ENCODE data around the gene PHF12.

The PHF12 gene

DNA sequence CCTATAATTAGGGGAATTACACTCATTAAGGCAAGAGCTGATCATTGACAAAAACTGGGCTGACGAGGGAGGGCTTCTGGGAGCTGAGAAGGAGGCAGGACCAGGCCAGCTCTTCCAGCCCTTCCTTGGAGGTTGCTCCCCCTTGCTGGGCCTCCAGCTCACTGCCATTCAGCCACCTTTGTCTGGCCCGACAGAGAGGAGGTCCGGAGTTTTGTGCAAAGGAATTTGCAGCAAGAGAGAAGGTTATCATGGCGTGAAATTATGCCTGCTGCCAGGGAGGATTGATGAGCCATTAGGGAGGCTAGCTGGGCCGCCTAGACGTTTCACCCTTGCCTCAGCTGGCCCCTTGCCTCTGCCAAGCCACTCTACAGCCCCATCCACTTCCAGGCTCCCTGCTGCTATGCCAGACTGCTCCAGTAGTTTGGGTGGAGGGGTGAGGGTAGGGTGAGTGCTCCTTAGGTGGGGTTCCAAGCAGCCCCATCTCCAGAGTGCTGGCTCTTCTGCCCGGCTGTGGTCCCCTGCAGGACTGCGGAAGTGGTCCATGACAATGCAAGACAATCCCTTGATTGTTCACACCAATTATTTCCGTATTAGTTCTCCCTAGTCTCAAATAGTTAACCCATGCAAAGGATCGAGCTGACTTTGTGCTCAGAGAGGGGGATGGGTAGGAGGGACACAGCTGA lies 17.1 kb upstream of the PHF12 start:
- intact Hi-C loops (cut with micrococcal nuclease): no loop called here
- Mint-ChIP-seq H3K27ac (no peak overlapping the region), H3K9me3 (no peaks in the 10 kb centered on the region), H3K4me1 (ENCODE audit: low read depth) (peaks cover 61% of the 10 kb centered on the region), H3K4me3 (no peak overlapping the region), H3K36me3 (ENCODE audit: low read depth) (no peaks in the 10 kb centered on the region), H3K27me3 (peaks cover 27% of the 10 kb centered on the region)

DNA sequence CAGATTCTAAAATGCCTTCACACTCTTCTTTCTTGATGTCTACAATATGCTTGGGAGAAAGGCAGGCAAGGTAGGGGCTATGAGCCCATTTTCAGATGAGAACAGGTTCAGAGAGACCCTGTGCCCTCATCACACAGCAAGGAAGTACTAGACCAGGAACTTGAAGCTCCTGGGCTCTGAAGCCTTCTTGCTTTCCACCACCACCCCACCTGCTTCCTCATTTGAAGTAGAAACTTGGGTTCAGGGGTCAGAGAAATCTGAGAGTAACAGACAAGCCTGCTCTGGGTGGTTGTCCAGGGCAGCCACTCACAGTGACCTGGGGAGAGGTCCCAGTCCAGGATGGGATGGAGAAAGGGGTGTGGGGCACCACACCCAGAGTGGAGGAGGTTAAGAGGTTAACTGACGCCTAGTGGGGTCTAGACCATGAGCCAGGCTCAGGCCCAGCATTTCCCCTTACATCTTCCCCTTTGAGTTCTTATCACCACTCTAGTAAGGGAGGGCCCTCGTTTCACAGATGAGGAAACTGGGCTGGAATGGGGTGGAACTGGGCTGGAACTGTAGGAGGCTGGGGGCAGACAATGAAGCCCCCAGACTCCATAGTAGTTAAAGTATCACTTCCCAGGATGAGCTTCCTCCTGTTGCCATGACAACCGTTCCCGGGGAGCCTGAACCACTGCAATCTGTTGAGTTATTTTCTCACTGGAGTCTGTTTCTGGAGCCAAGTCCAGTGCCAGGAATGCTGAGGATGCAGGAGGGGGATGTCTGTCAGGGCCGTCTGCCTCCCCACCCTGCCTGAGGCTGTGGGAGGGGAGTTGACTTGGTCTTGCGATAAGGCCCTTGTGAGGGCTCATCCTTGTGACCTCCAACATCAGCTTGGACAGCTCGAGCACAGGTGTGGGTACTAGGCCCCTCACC lies 16.2 kb upstream of the PHF12 start:
- intact Hi-C loops (cut with micrococcal nuclease): no loop called here
- Mint-ChIP-seq H3K27ac (peak overlapping the region; percentile 81), H3K27me3 (peaks cover 28% of the 10 kb centered on the region), H3K9me3 (no peaks in the 10 kb centered on the region), H3K4me3 (no peak overlapping the region), H3K4me1 (ENCODE audit: low read depth) (peaks cover 54% of the 10 kb centered on the region), H3K36me3 (ENCODE audit: low read depth) (no peaks in the 10 kb centered on the region)

DNA sequence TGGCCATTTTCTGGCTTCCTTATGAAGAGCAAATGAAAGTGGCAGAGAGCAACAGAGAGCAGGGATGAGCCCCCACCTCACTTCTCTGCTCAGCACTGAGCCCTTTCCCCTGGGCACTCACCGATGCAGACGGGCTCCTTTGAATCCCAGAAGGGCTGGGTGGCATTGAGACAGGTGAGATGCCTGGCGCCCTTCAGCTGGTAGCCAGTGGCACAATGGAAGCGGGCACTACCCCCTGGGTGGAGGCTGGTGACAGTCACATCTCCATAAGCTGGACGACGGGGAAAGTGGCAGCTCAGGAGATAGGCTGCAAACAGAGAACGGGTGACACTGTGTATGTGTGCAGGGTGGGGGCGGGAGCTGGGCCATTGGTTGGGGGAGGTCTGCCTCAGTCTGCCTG lies 12.5 kb upstream of the PHF12 start:
- peaks cover 34% of the 10 kb centered on the region for H3K4me1 Mint-ChIP-seq (ENCODE audit: low read depth)
- no peak overlapping the region for H3K27ac Mint-ChIP-seq
- H3K9me3 Mint-ChIP-seq: no peaks in the 10 kb centered on the region
- intact Hi-C loops (cut with micrococcal nuclease): no loop called here
- no peaks in the 10 kb centered on the region for H3K36me3 Mint-ChIP-seq (ENCODE audit: low read depth)
- H3K4me3 Mint-ChIP-seq: no peak overlapping the region
- peaks cover 20% of the 10 kb centered on the region for H3K27me3 Mint-ChIP-seq

DNA sequence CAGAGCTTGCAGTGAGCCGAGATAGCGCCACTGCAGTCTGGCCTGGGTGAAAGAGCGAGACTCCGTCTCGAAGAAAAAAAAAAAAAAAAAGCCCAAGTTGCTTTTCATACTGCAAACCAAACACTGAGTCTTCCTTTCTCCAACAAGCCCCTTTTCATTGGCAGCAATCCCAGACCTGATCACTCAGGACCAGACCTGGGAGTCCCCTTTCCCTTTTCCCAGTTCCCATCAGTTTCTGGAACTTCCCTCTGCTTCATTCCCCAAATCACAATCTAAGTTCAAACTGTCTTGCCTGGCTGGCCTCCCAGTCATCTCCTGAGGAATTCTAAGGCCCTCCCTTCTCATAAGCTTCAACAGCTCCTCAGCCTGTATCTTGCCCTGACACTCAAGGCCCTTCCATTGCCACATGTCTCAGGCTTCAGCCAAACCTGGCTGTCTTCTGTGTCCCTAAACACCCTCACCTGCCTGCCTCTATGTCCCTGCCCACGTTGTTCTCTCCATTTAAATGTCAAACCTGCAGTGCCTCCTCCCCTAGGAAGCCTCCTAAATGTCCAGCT lies 11.8 kb upstream of the PHF12 start:
- no peak overlapping the region for H3K4me3 Mint-ChIP-seq
- H3K9me3 Mint-ChIP-seq: no peaks in the 10 kb centered on the region
- intact Hi-C loops (cut with micrococcal nuclease): no loop called here
- peaks cover 20% of the 10 kb centered on the region for H3K27me3 Mint-ChIP-seq
- H3K4me1 Mint-ChIP-seq (ENCODE audit: low read depth): peaks cover 27% of the 10 kb centered on the region
- H3K36me3 Mint-ChIP-seq (ENCODE audit: low read depth): no peaks in the 10 kb centered on the region
- no peak overlapping the region for H3K27ac Mint-ChIP-seq

DNA sequence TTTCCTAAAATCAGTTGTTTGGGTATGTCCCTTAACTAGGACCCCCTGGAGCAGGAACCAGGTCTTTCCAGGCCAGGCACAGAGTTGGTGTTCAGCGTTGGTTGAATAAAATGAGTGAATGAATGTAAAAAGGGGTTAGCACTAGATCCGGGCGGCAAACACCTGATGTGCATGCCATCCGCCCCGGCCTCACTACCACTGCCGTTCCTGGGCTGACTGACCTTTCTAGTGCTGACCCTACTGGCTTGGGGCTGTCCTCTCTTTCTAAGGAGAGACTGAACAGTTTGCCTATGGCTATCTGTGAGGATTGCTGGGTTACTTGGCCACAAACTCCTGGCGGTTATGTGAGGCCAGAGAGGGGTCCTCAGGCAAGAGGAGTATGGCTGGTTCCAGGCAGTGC lies 10.1 kb upstream of the PHF12 start:
- Mint-ChIP-seq H3K27ac (no peak overlapping the region), H3K4me3 (no peak overlapping the region), H3K27me3 (peaks cover 20% of the 10 kb centered on the region), H3K36me3 (ENCODE audit: low read depth) (no peaks in the 10 kb centered on the region), H3K4me1 (ENCODE audit: low read depth) (peaks cover 9% of the 10 kb centered on the region), H3K9me3 (no peaks in the 10 kb centered on the region)
- intact Hi-C loops (cut with micrococcal nuclease): no loop called here

DNA sequence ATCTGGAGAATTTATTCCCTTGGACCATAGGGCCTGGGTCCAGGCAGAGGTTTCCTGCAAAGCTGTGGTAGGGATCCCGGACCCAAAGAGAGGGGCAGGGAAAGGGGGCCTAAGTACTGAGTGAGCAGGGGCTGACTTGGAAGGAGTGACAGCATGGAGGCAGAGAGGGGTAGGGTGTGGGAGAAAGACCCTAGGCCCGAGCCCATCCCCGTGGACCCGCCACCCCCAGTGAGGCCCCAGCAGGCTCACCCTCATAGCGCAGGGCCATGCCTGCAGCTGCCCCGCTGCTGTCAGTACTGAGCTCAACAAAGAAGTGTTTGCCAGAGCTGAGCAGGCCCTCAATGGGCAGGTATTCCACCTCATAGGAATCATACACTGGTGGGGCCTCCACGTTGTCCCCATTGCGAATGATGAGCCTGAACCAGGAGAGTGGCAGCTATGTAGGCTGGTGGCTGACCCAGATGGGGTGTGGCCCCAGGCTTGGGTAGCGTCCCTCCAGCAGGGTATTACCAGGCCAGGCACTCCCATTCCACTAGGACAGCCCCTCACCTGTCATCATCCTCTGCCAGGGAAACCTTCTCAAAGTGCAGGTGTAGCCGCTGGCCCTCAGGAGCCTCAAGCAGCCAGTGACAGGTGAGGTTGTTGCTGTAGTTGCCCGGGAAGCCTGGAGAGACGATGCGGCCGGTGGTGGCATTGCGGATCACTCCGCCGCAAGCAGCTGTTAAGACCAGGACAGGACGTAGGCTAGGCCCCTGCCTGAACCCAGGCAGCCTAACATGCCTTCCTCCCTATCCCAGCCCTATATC lies 9.1 kb upstream of the PHF12 start:
- Mint-ChIP-seq H3K27me3 (peaks cover 20% of the 10 kb centered on the region), H3K4me1 (ENCODE audit: low read depth) (peaks cover 1% of the 10 kb centered on the region), H3K27ac (no peak overlapping the region), H3K36me3 (ENCODE audit: low read depth) (no peaks in the 10 kb centered on the region), H3K9me3 (no peaks in the 10 kb centered on the region), H3K4me3 (no peak overlapping the region)
- intact Hi-C loops (cut with micrococcal nuclease): no loop called here

DNA sequence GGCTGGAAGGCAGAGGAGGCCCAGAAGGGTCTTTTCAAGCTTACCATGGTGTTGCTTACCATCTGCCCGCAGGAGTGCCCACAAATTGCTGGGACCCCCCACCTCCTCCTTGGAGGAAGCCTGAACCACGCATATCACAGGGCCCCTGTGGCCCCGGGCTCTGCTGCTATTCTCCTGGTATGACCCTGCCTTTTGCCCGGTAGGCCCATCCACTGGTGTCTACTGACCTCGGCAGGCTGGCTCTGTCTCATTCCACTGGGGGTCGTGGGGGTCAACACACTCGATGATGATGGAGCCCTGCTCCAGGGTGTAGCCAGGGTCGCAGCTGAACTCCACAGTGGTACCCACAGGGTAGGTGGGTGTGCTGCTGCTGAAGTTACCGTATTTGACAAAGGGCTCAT lies 8.2 kb upstream of the PHF12 start:
- intact Hi-C loops (cut with micrococcal nuclease): no loop called here
- H3K27me3 Mint-ChIP-seq: peaks cover 20% of the 10 kb centered on the region
- H3K36me3 Mint-ChIP-seq (ENCODE audit: low read depth): no peaks in the 10 kb centered on the region
- H3K4me1 Mint-ChIP-seq (ENCODE audit: low read depth): no peaks in the 10 kb centered on the region
- no peak overlapping the region for H3K4me3 Mint-ChIP-seq
- no peak overlapping the region for H3K27ac Mint-ChIP-seq
- no peaks in the 10 kb centered on the region for H3K9me3 Mint-ChIP-seq

DNA sequence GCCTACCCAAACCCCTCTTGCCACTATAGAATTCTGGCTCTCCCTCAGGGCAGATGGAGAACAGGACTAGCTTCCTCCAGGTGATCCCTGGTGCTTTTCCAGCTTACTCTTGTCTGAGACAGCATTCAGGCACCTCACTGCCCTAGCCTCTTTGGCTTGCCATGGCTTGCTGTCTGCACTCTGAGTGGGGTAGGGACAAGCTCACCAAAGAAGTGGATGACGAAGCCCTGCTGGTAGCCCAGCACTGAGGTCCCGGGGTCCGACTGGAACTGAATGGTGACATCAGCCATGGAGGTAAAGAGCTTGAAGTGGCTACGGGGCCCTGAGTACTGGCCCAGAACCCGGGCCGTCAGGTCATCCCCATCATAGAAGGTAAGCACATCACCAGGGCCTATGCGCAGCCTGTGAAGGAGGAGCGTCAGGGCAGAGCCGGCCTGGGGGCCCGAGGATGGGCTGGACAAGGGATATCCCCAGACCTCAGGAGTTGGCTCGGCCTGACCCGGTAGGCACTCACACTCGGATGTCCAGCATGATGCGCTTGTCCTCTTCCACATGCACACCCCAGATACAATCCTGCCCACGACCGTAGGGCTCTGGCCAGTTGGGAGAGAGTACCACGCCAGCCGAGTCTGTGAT lies 7.6 kb upstream of the PHF12 start:
- Mint-ChIP-seq H3K9me3 (no peaks in the 10 kb centered on the region), H3K4me1 (ENCODE audit: low read depth) (no peaks in the 10 kb centered on the region), H3K36me3 (ENCODE audit: low read depth) (no peaks in the 10 kb centered on the region), H3K27me3 (peaks cover 17% of the 10 kb centered on the region), H3K4me3 (no peak overlapping the region), H3K27ac (no peak overlapping the region)
- intact Hi-C loops (cut with micrococcal nuclease): no loop called here

DNA sequence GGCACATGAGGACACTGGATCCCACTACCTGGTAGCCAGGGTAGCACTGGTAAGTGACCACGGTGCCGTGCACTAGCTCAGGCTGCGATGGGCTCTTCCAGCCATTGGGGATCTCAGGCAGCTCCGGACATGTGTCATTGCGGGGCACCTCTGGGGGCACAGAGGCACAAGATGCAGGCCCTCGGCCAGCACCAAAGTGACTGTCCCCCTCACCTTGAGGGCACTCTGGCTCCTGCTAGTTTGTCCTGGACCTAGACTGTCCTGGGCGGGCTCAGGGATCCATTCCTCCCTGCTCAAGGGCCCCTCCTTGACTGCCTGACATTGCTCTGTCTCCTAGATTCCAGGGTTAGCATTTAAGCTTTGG lies 6.7 kb upstream of the PHF12 start:
- H3K4me1 Mint-ChIP-seq (ENCODE audit: low read depth): no peaks in the 10 kb centered on the region
- H3K9me3 Mint-ChIP-seq: no peaks in the 10 kb centered on the region
- H3K4me3 Mint-ChIP-seq: no peak overlapping the region
- intact Hi-C loops (cut with micrococcal nuclease): no loop called here
- no peak overlapping the region for H3K27ac Mint-ChIP-seq
- peaks cover 8% of the 10 kb centered on the region for H3K27me3 Mint-ChIP-seq
- no peaks in the 10 kb centered on the region for H3K36me3 Mint-ChIP-seq (ENCODE audit: low read depth)

DNA sequence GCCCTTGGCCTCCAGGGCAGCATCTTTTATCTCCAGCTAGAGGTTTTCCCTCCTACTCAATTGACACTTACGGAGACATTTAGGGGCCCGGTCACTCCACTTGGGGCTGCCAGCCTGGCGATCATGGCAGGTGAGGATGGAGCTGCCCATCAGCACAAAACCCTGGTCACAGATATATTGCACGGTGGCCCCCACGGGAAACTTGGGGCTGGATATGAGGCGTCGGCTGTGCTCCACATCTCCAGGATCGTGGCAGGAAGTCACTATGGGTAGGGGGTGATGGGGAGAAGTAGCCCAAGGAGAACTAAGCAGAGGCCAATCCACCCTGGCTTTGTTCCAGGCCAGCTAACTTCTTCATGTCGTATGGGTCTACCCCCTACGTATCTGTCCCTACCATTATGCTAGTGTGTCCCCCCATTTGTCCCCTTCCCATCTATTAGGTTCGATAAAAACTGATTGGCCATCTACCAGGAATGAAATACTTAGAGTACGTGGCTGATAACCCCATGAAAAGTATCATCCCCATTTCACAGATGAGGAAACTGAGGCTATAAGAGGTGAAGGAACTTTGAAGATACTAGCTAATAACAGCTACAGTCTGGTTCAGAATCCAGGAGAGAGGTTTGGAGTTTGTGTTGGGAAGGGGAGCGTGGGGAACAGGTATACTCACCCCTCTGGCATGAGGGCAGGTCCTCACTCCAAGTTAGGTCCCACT lies 6.1 kb upstream of the PHF12 start:
- Mint-ChIP-seq H3K4me3 (no peak overlapping the region), H3K27me3 (peaks cover 7% of the 10 kb centered on the region), H3K9me3 (no peaks in the 10 kb centered on the region), H3K36me3 (ENCODE audit: low read depth) (no peaks in the 10 kb centered on the region), H3K4me1 (ENCODE audit: low read depth) (no peaks in the 10 kb centered on the region), H3K27ac (no peak overlapping the region)
- intact Hi-C loops (cut with micrococcal nuclease): no loop called here

DNA sequence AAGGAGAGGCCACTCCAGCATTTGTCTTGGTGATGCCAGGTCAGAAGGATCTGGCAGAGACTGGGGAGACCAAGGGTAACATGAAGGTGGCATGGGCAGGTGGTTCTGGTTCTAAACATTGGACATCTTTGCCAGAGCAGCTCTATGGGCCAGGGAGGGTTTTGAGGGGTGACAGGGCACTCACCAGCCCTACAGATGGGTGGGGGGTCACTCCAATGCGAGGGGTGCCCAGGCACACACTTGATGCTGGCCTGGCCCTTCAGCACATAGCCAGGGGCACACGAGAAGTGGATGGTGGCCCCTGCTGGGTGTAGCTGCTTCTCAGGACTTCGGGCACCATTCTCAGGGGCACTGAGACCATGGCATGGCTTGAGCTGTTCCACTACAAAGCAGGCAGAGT lies 5.5 kb upstream of the PHF12 start:
- H3K4me3 Mint-ChIP-seq: no peak overlapping the region
- intact Hi-C loops (cut with micrococcal nuclease): no loop called here
- no peaks in the 10 kb centered on the region for H3K4me1 Mint-ChIP-seq (ENCODE audit: low read depth)
- H3K27ac Mint-ChIP-seq: no peak overlapping the region
- H3K36me3 Mint-ChIP-seq (ENCODE audit: low read depth): no peaks in the 10 kb centered on the region
- peaks cover 2% of the 10 kb centered on the region for H3K27me3 Mint-ChIP-seq
- H3K9me3 Mint-ChIP-seq: no peaks in the 10 kb centered on the region

DNA sequence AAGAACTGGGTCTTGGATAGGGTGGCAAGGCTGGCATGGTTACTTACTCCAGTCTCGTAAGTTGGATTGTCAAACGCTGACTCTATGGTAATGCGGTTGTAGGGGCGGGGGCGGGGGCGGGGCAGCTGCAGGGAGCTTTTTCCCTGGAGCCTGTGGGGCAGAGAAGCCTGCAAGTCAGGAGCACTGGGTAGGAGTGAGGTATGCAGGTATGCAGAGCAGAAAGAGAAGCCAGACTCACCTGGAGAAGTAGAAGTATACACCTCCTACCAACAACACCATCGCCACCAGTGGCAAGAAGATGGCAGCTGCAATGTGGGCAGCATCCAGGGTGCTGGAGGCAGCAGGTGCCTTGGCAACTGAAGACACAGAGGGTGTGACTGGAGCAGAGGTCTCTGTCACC lies 4.8 kb upstream of the PHF12 start:
- no peak overlapping the region for H3K4me3 Mint-ChIP-seq
- H3K36me3 Mint-ChIP-seq (ENCODE audit: low read depth): no peaks in the 10 kb centered on the region
- intact Hi-C loops (cut with micrococcal nuclease): no loop called here
- no peak overlapping the region for H3K27ac Mint-ChIP-seq
- no peaks in the 10 kb centered on the region for H3K4me1 Mint-ChIP-seq (ENCODE audit: low read depth)
- H3K9me3 Mint-ChIP-seq: no peaks in the 10 kb centered on the region
- H3K27me3 Mint-ChIP-seq: no peaks in the 10 kb centered on the region

DNA sequence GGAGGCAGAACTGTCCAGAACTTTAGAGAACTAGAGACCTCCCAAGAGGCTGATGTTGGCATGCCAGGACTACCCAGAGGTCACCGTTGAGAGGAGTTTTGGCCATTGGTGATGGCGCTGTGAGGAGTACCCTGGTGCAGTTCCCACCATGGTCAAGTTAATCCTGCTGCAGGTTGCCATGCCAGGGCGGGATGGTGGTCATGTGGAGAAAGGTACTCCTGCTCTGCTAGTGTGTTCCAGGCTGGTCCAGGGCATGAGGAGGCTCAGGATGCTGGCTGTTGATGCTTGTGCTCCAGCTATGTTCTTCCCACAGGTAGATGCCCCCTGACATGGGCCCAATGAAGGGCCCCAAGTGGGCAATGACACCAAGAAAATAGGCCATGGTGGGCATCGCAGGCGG lies 4.1 kb upstream of the PHF12 start:
- H3K4me3 Mint-ChIP-seq: no peak overlapping the region
- H3K27ac Mint-ChIP-seq: no peak overlapping the region
- H3K4me1 Mint-ChIP-seq (ENCODE audit: low read depth): no peaks in the 10 kb centered on the region
- H3K36me3 Mint-ChIP-seq (ENCODE audit: low read depth): peaks cover 4% of the 10 kb centered on the region
- H3K27me3 Mint-ChIP-seq: no peaks in the 10 kb centered on the region
- no peaks in the 10 kb centered on the region for H3K9me3 Mint-ChIP-seq
- intact Hi-C loops (cut with micrococcal nuclease): no loop called here

Data from dendritic cell treated with granulocyte-macrophage colony-stimulating factor and Interleukin-4, amounts not matched to agents 40 ng/mL and 50 ng/mL, for 4 days (primary cell).